WTC11 (cell line): Measurements from ENCODE around the gene NFX1. TPM values are rescaled to one million over a fixed set of nuclear protein-coding genes. Genes with fewer than 3 reads are reported as not detected.

Experiments
- ATAC-seq: fragments of 200-7000 bp; cut with Tn5 transposase; 2 replicates; pipeline ENCODE4 v1.10.0; 2021; ENCODE audit warnings: mild to moderate bottlenecking, moderate library complexity
- CTCF ChIA-PET: fragments of 300-600 bp; sonication (Branson Sonifier 250); formaldehyde crosslinking; loops from one replicate; lab custom pipeline; 2021; ENCODE audit warnings: antibody characterized with exemption; lab: Charles Lee
- POLR2A ChIA-PET: fragments of 350-600 bp; sonication (Branson Sonifier 250); formaldehyde crosslinking; loops from one replicate; lab custom pipeline; 2021; ENCODE audit warnings: antibody characterized with exemption; lab: Charles Lee
- DNase-seq: peaks from one replicate; pipeline ENCODE4 v3.0.0; 2021; ENCODE audit warnings: low spot score
- H3K27ac Mint-ChIP-seq: 2 replicates; pipeline ENCODE4 v1.8.0; 2021; ENCODE audit warnings: mixed read lengths
- H3K27me3 Mint-ChIP-seq: 2 replicates; pipeline ENCODE4 v1.8.0; 2021; ENCODE audit warnings: low read depth, mild to moderate bottlenecking, moderate library complexity, mixed read lengths
- H3K36me3 Mint-ChIP-seq: 2 replicates; pipeline ENCODE4 v1.8.0; 2021; ENCODE audit warnings: mixed read lengths
- H3K4me1 Mint-ChIP-seq: 2 replicates; pipeline ENCODE4 v1.8.0; 2022; ENCODE audit warnings: mixed read lengths
- H3K4me3 Mint-ChIP-seq: 2 replicates; pipeline ENCODE4 v1.8.0; 2021; ENCODE audit warnings: mild to moderate bottlenecking, moderate library complexity, mixed read lengths
- H3K9me3 Mint-ChIP-seq: 2 replicates; pipeline ENCODE4 v1.8.0; 2021; ENCODE audit warnings: mixed read lengths
- AR ChIP-seq: fragments of 250-450 bp; sonication (Bioruptor Pico); IDR thresholded peaks from 2 replicates; pipeline ENCODE4 v1.9.0; 2021; ENCODE audit warnings: mild to moderate bottlenecking
- EMX1 ChIP-seq: fragments of 250-450 bp; sonication (Bioruptor Pico); IDR thresholded peaks from 2 replicates; pipeline ENCODE4 v1.8.0; 2021; ENCODE audit warnings: mild to moderate bottlenecking
- ERG ChIP-seq: fragments of 250-450 bp; sonication (Bioruptor Pico); IDR thresholded peaks from 2 replicates; pipeline ENCODE4 v1.8.0; 2021; ENCODE audit warnings: mild to moderate bottlenecking
- MLX ChIP-seq: sonication (generic); formaldehyde crosslinking; IDR thresholded peaks from 2 replicates; pipeline ENCODE4 v1.8.1; 2023; ENCODE audit warnings: mild to moderate bottlenecking, missing genetic modification reagents, moderate library complexity
- NR1H2 ChIP-seq: sonication (generic); formaldehyde crosslinking; IDR thresholded peaks from 2 replicates; pipeline ENCODE4 v1.9.0; 2021; ENCODE audit warnings: mild to moderate bottlenecking, moderate library complexity, missing genetic modification reagents
- NR3C1 ChIP-seq: sonication (generic); formaldehyde crosslinking; conservative IDR thresholded peaks from 2 replicates; pipeline ENCODE4 v1.8.1; 2023; ENCODE audit warnings: low read depth, mild to moderate bottlenecking, missing genetic modification reagents
- ZNF138 ChIP-seq: sonication (generic); formaldehyde crosslinking; conservative IDR thresholded peaks from 2 replicates; pipeline ENCODE4 v1.8.1; 2022; ENCODE audit warnings: mild to moderate bottlenecking, moderate library complexity, missing genetic modification reagents
- ZNF423 ChIP-seq: fragments of 250-450 bp; sonication (Bioruptor Pico); IDR thresholded peaks from 2 replicates; pipeline ENCODE4 v2.1.2; 2022; ENCODE audit warnings: mild to moderate bottlenecking, moderate library complexity
- total RNA-seq: library from RNA; stranded (reverse); gene quantifications from 3 replicates; pipeline ENCODE4 v1.2.3, GENCODE V29; 2021
- TF ChIP-seq, protein P1 (sequence below): sonication (generic); formaldehyde crosslinking; IDR thresholded peaks from 2 replicates; pipeline ENCODE4 v1.8.0; 2022; ENCODE audit warnings: missing genetic modification reagents
- TF ChIP-seq, protein P2 (sequence below): sonication (generic); formaldehyde crosslinking; conservative IDR thresholded peaks from 2 replicates; pipeline ENCODE4 v1.8.1; 2022; ENCODE audit warnings: mild to moderate bottlenecking, missing genetic modification reagents

Gene NFX1
- total RNA-seq, 1 experiment from 2014 or later: 30.9 TPM

DNA sequence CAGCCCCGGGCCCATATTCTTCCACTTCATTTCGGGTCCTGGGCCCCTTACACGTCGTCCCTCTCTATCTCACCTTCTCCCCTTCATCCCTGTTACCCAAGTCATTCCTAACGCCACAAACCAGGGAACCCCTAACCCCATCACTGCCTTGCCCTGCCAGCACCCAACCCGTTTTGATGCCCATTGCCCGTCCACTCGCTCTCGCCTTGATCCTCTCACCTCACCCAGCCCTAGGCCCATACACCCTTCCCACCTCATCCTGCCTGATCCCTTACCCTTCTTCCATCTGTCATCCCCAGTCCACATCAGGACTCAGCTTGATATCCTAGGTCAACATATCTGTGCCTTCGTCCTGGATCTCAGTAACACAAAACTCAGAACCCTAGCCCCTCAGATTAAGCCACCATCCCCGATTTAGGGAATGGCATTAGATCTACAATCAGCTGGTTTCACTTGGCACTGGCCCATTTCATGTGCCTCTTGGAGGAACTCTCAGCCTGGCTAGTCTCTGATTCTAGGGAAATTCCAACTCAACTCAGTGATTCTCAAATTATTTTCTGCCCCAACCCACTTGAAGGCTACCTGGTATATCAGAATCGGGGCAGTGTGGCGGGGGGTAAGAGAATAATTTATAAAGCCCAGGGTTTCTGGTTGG is 25.0 kb upstream of the NFX1 start (continued):
- TF ChIP-seq, protein P1, sequence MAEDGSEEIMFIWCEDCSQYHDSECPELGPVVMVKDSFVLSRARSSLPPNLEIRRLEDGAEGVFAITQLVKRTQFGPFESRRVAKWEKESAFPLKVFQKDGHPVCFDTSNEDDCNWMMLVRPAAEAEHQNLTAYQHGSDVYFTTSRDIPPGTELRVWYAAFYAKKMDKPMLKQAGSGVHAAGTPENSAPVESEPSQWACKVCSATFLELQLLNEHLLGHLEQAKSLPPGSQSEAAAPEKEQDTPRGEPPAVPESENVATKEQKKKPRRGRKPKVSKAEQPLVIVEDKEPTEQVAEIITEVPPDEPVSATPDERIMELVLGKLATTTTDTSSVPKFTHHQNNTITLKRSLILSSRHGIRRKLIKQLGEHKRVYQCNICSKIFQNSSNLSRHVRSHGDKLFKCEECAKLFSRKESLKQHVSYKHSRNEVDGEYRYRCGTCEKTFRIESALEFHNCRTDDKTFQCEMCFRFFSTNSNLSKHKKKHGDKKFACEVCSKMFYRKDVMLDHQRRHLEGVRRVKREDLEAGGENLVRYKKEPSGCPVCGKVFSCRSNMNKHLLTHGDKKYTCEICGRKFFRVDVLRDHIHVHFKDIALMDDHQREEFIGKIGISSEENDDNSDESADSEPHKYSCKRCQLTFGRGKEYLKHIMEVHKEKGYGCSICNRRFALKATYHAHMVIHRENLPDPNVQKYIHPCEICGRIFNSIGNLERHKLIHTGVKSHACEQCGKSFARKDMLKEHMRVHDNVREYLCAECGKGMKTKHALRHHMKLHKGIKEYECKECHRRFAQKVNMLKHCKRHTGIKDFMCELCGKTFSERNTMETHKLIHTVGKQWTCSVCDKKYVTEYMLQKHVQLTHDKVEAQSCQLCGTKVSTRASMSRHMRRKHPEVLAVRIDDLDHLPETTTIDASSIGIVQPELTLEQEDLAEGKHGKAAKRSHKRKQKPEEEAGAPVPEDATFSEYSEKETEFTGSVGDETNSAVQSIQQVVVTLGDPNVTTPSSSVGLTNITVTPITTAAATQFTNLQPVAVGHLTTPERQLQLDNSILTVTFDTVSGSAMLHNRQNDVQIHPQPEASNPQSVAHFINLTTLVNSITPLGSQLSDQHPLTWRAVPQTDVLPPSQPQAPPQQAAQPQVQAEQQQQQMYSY (CRISPR knock-in tag): no peak

- H3K4me3 Mint-ChIP-seq: no peak overlapping the region
- DNase-seq (no peak), ATAC-seq (no peak)
- H3K9me3 Mint-ChIP-seq: no peaks in the 10 kb centered on the region
- peaks cover 13% of the 10 kb centered on the region for H3K4me1 Mint-ChIP-seq
- POLR2A ChIA-PET: no interaction called here
- no peak overlapping the region for H3K27ac Mint-ChIP-seq
- peaks cover 35% of the 10 kb centered on the region for H3K36me3 Mint-ChIP-seq
- TF ChIP-seq, protein P1 (CRISPR knock-in tag): no peak
- TF ChIP-seq AR (no peak), ERG (CRISPR knock-in tag) (no peak)
- CTCF ChIA-PET: no interaction called here
- no peaks in the 10 kb centered on the region for H3K27me3 Mint-ChIP-seq
Measured at GRCh38 chr9:33267151-33267767, 23.1 kb upstream of the NFX1 start.

- peaks cover 43% of the 10 kb centered on the region for H3K36me3 Mint-ChIP-seq
- no peak for ATAC-seq
- no peak overlapping the region for H3K4me3 Mint-ChIP-seq
- DNase-seq: no peak
- TF ChIP-seq ZNF138 (CRISPR knock-in tag) (no peak), NR3C1 (CRISPR knock-in tag) (no peak), MLX (CRISPR knock-in tag) (no peak), NR1H2 (CRISPR knock-in tag) (no peak), ZNF423 (no peak), EMX1 (CRISPR knock-in tag) (no peak)
- TF ChIP-seq, protein P2, sequence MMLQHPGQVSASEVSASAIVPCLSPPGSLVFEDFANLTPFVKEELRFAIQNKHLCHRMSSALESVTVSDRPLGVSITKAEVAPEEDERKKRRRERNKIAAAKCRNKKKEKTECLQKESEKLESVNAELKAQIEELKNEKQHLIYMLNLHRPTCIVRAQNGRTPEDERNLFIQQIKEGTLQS (CRISPR knock-in tag): no peak
- TF ChIP-seq, all 79 proteins: peak for 0
- ChIA-PET CTCF (no interaction called here), POLR2A (no interaction called here)
- no peak overlapping the region for H3K27ac Mint-ChIP-seq
- H3K4me1 Mint-ChIP-seq: peaks cover 4% of the 10 kb centered on the region; the same call in 1 of the 2 replicates
- no peaks in the 10 kb centered on the region for H3K9me3 Mint-ChIP-seq
- H3K27me3 Mint-ChIP-seq: no peaks in the 10 kb centered on the region
Measured at GRCh38 chr9:33270146-33270545, 20.2 kb upstream of the NFX1 start.
